Measurements from ENCODE around the gene DCP2. TPM values are rescaled to one million over a fixed set of nuclear protein-coding genes. Genes with fewer than 3 reads are reported as not detected.
A peak's percentile ranks its signal among the peaks of the same experiment; 100 is the strongest.

Gene DCP2
- total RNA-seq, result 100 to 1,000 TPM; 106 to 113 TPM

DNA sequence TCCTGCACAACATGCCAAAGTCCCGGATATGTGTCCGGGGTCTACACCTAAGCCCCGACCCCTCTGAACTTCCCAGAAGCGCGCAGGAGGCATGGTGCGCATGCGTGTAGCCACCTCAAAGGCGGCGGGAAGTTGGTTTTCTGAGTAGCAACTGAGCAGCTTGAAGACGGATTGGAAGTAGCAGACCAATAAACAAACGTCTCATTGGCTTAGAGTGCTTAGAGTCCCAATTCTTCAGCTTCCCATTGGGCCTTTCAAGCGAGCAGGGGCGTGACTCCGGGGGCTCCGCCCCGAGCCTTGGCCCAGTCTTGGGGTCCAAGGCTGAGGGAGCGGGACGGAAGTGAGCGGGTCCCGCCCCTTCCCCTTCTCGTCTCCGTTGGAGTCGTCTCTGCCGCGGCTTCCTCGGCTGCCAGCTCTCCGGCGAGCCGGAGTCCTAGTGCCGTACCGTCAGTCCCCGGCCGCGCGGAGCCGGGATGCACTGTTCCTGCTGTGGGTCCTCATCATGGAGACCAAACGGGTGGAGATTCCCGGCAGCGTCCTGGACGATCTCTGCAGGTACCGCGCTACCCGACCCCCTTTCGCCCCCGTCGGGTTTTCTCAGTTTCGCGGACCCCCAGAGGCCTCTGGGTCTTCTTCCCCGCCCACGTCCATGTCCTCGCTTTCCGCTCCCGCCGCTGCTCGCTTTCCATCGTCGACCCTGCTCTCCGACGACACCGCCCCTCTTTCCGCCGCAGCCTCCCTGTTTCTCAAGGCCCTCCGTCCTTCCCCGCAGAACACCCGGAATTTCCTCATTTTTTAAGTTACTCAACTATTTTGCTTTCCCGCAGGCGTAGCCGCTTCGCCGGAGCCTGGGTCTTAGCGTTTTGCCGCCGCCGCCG is at the start of gene DCP2:
Gene DCP2 (plus strand): TSS at position 367 of the 878 bp plus-strand sequence. CDS start 136 bp downstream, at position 503.
- H3K36me3 Mint-ChIP-seq, result peaks cover 17% of the 10 kb centered on the region
- peak; percentile 97 for ATAC-seq (ENCODE audit: low read depth)
- no peaks in the 10 kb centered on the region for H3K27me3 Mint-ChIP-seq

DNA sequence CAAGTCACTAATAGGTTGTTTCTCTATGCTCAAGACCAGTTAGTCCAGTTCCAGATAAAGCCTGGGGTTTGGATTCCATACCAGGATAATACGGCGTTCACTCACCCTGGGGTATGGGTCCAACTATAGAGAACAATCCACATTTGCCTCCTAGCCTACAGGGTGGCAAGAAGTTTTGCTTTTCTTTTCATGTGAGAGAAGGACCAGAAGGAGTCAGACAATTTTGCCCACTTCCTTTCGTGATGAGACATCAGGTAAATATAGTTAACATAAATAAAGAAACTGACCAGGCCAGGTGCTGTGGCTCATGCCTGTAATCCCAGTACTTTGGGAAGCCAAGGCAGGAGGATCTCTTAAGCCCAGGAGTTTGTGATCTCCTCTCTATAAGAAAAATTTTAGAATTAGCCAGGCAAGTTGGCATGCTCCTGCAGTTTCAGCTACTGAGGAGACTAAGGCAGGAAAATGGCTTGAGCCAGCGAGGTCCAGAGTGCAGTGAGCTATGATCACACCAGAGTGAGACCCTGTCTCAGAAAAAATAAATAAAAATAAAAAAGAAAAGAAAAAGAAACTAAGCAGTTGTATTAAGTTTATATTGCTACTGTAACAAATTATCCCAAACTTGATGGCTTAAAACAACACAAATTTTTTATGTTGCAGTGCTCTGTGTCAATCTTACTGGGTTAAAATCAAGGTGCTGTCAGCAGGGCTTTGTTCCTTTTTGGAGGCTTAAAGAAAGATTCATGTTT is 47.1 kb upstream of the DCP2 start:
- H3K27me3 Mint-ChIP-seq, result no peaks in the 10 kb centered on the region
- peak overlapping the region; percentile 88 for H3K27ac Mint-ChIP-seq
- DNase-seq, result no peak
- POLR2A ChIA-PET, result interaction anchor here (0.8 to 2.7 kb wide), 5 partner anchors 8 to 60 kb away, joined by 3 to 13 read pairs (median 12); partner anchors contain the start of genes DCP2 and REEP5
- peak overlapping the region; percentile 70 for H3K4me3 Mint-ChIP-seq
- peak; percentile 55 for ATAC-seq (ENCODE audit: low read depth)
- H3K4me1 Mint-ChIP-seq, result peaks cover 45% of the 10 kb centered on the region
- H3K9me3 Mint-ChIP-seq, result peaks cover 4% of the 10 kb centered on the region
- H3K36me3 Mint-ChIP-seq, result peaks cover 7% of the 10 kb centered on the region

More for the DNA sequence above, at the start of gene DCP2:
- Mint-ChIP-seq H3K9me3 (no peaks in the 10 kb centered on the region), H3K27ac (peak within 1 kb of the TSS; percentile 95), H3K4me1 (peaks cover 31% of the 10 kb centered on the region), H3K4me3 (peak within 1 kb of the TSS; percentile 96)
- peak; percentile 96 for DNase-seq
- POLR2A ChIA-PET, result interaction anchor here (0.7 to 1.7 kb wide), 27 partner anchors 8 to 815 kb away, joined by 3 to 33 read pairs (median 4); partner anchors contain the start of genes REEP5, SRP19 and YTHDC2

DNA sequence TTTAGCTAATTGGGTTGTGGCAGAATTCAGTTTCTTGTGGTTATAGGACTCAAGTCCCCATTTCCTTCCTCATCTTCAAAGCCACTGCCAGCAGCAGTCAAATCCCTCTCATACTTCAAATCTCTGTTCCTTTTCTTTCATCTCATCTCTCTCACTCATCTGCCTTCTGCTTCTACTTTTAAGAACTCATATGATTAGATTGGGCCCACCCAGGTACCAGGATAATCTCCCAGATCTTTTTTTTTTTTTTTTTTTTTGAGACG is 46.6 kb upstream of the DCP2 start:
- H3K36me3 Mint-ChIP-seq, result peaks cover 7% of the 10 kb centered on the region
- H3K27ac Mint-ChIP-seq, result peak overlapping the region; percentile 88
- no peaks in the 10 kb centered on the region for H3K27me3 Mint-ChIP-seq
- peak; percentile 80 for ATAC-seq (ENCODE audit: low read depth)
- POLR2A ChIA-PET, result interaction anchor here (0.8 to 2.7 kb wide), 5 partner anchors 8 to 60 kb away, joined by 3 to 13 read pairs (median 12); partner anchors contain the start of genes DCP2 and REEP5
- no peak for DNase-seq
- H3K9me3 Mint-ChIP-seq, result peaks cover 7% of the 10 kb centered on the region
- H3K4me3 Mint-ChIP-seq, result peak overlapping the region; percentile 70
- H3K4me1 Mint-ChIP-seq, result peaks cover 46% of the 10 kb centered on the region

DNA sequence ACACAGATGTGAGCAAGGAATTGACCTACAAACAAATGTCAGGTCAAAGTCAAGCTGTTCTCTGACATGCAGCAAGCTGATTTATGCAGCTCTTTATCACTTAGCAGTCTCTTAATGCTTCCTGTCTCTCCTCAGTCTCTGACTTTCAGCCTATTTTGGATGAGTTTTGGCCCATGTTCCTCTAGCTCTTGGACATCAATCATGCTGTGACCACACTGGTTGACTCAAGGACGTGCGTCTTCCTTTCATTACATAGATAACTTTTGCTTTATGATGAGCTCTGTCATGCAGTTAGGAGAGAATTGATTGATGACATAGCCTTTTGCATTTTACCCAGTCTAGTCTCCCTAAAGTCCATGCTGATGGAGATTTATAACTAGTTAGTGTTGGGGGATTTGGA is 45.1 kb upstream of the DCP2 start:
- POLR2A ChIA-PET, result interaction anchor here (0.8 to 2.7 kb wide), 2 partner anchors 10 to 45 kb away, joined by 4 to 12 read pairs; partner anchors contain the start of genes DCP2 and REEP5
- Mint-ChIP-seq H3K27me3 (no peaks in the 10 kb centered on the region), H3K27ac (peak overlapping the region; percentile 65), H3K4me1 (peaks cover 46% of the 10 kb centered on the region), H3K36me3 (peaks cover 7% of the 10 kb centered on the region), H3K4me3 (peak overlapping the region; percentile 14), H3K9me3 (peaks cover 7% of the 10 kb centered on the region)
- DNase-seq (no peak), ATAC-seq (ENCODE audit: low read depth) (no peak)

DNA sequence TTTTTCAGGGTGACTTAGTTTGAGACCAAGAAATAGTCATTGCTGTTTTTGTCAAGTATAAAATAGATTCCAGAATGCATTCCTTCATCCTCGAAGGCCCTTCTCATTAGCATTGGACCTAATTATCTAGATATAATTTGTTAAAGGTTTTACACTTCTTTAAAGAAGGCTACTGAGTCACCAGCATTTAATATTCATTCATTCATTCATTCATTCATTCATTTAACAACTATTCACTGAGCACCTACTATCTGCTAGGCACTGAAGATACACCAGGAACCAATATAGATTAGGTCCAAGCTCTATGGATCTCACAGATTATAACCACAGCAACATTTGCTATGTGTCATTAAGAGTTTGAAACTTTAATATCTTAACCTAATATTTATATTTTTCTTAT is 43.5 kb upstream of the DCP2 start:
- POLR2A ChIA-PET, result interaction anchor here (1.5 kb wide), 1 partner anchor 43 kb away, joined by 6 read pairs; the partner anchor contains the start of gene DCP2
- Mint-ChIP-seq H3K4me3 (no peak overlapping the region), H3K27ac (no peak overlapping the region), H3K4me1 (peaks cover 39% of the 10 kb centered on the region), H3K9me3 (peaks cover 7% of the 10 kb centered on the region), H3K36me3 (peaks cover 3% of the 10 kb centered on the region), H3K27me3 (peaks cover 2% of the 10 kb centered on the region)
- DNase-seq (no peak), ATAC-seq (ENCODE audit: low read depth) (no peak)

DNA sequence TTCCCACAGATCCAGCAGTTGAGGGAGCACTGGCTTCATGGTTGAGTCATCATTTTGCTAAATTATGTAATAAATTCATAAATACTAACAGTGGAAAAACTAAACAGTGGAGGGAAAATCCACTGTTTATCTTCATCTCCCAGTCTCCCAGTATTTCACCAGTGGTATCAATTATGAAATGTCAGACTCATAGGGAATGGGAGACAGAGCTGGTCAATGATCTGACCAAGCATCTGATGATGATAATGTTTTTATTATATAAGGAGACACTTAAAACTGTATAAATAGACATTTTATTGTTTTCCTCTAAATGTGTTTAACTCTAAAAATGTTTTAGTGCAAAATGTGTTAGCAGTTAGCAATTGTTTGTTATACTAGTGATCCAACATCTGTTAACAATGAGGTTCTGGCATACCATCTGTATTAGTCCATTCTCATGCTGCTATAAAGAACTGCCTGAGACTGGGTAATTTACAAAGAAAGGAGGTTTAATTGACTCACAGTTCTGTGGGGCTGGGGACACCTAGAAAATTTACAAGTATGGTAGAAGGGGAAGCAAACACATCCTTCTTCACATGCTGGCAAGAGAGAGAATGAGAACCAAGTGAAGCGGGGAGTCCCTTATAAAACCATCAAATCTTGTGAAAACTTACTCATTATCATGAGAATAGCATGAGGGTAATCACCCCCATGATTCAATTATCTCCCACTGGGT is 42.8 kb upstream of the DCP2 start:
- H3K36me3 Mint-ChIP-seq, result peaks cover 3% of the 10 kb centered on the region
- peaks cover 32% of the 10 kb centered on the region for H3K4me1 Mint-ChIP-seq
- no peak overlapping the region for H3K27ac Mint-ChIP-seq
- H3K4me3 Mint-ChIP-seq, result no peak overlapping the region
- ATAC-seq (ENCODE audit: low read depth) (no peak), DNase-seq (no peak)
- H3K9me3 Mint-ChIP-seq, result peaks cover 7% of the 10 kb centered on the region
- POLR2A ChIA-PET, result interaction anchor here (1.5 to 2.2 kb wide), 2 partner anchors 11 to 43 kb away, joined by 4 to 6 read pairs; partner anchors contain the start of gene DCP2
- peaks cover 2% of the 10 kb centered on the region for H3K27me3 Mint-ChIP-seq

DNA sequence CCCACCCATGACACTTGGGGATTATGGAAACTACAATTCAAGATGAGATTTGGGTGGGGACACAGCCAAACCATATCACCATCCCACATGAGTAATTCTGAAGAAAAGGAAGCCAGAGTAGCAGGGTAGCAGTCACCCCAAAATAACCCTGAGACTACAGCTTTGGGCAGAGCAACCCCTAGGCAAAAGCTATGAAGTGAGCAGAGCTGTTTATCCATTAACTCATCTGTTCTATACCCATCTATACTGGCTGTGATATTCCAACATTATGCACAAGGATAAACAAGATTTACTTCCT is 42.3 kb upstream of the DCP2 start:
- POLR2A ChIA-PET, result interaction anchor here (1.5 to 2.2 kb wide), 2 partner anchors 11 to 42 kb away, joined by 4 to 6 read pairs; partner anchors contain the start of gene DCP2

DNA sequence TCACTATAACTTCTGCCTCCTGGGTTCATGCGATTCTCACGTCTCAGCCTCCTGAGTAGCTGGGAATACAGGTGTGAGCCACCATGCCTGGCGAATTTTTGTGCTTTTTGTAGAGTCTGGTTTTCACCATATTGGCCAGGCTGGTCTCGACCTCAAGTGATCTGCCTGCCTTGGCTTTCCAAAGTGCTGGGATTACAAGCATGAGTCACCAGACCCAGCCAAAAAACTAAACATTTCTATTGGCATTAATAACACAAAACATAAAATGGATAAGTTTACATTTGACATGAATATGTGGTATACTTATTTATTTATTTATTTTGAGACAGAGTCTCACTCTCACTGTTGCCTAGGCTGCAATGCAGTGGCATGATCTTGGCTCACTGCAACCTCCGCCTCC is 40.9 kb upstream of the DCP2 start:
- Mint-ChIP-seq H3K27ac (no peak overlapping the region), H3K27me3 (peaks cover 2% of the 10 kb centered on the region), H3K9me3 (peaks cover 7% of the 10 kb centered on the region), H3K4me1 (peaks cover 20% of the 10 kb centered on the region), H3K4me3 (no peak overlapping the region), H3K36me3 (peaks cover 3% of the 10 kb centered on the region)
- DNase-seq (no peak), ATAC-seq (ENCODE audit: low read depth) (no peak)
- POLR2A ChIA-PET, result interaction anchor here (2.2 kb wide), 1 partner anchor 13 kb away, joined by 4 read pairs; no protein-coding TSS in a partner anchor

More for the DNA sequence above, 42.3 kb upstream of the DCP2 start:
- Mint-ChIP-seq H3K4me3 (no peak overlapping the region), H3K36me3 (peaks cover 3% of the 10 kb centered on the region), H3K27ac (no peak overlapping the region), H3K9me3 (peaks cover 7% of the 10 kb centered on the region), H3K4me1 (peaks cover 28% of the 10 kb centered on the region), H3K27me3 (peaks cover 2% of the 10 kb centered on the region)
- DNase-seq (no peak), ATAC-seq (ENCODE audit: low read depth) (no peak)

DNA sequence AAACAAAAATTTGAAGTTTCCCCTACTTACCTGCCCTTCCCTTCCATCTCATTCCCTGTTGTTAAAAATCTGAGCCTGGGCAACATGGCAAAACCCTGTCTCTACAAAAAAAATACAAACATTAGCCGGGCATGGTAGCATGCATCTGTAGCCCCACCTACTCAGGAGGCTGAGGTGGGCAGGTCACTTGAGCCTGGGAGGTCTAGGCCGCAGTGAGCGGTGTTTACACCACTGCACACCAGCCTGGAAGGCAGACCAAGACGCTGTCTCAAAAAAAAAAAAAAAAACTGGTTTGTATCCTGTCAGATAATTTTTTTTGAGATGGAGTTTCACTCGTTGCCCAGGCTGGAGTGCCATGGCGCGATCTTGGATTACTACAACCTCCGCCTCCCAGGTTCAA is 38.3 kb upstream of the DCP2 start:
- H3K4me3 Mint-ChIP-seq, result no peak overlapping the region
- ATAC-seq (ENCODE audit: low read depth), result no peak
- H3K36me3 Mint-ChIP-seq, result peaks cover 3% of the 10 kb centered on the region
- no peak for DNase-seq
- H3K4me1 Mint-ChIP-seq, result peaks cover 10% of the 10 kb centered on the region
- H3K27ac Mint-ChIP-seq, result no peak overlapping the region
- peaks cover 5% of the 10 kb centered on the region for H3K27me3 Mint-ChIP-seq
- peaks cover 7% of the 10 kb centered on the region for H3K9me3 Mint-ChIP-seq
- POLR2A ChIA-PET, result no interaction called here

DNA sequence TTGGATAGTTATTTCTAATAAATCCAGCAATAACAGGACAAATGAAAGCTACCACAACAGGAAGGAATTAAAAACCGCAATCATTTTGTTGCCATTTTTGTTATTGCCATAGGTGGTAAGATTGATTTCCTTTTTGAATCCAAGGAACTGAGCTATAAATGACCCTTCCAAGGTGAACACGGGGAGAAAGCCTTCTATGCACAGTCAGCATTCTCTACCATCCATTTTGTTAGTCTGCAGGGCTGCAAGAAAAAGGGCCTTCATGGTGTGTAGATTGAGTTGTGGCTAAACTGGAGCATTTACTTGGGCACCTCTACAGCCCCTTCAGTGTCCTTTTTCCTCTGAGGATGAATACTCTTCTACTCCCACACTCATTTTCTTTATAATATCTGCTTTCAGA is 35.9 kb upstream of the DCP2 start:
- ATAC-seq (ENCODE audit: low read depth), result no peak
- Mint-ChIP-seq H3K27ac (no peak overlapping the region), H3K36me3 (no peaks in the 10 kb centered on the region), H3K27me3 (peaks cover 11% of the 10 kb centered on the region), H3K4me1 (peaks cover 2% of the 10 kb centered on the region), H3K4me3 (no peak overlapping the region), H3K9me3 (no peaks in the 10 kb centered on the region)
- no peak for DNase-seq
- POLR2A ChIA-PET, result no interaction called here

DNA sequence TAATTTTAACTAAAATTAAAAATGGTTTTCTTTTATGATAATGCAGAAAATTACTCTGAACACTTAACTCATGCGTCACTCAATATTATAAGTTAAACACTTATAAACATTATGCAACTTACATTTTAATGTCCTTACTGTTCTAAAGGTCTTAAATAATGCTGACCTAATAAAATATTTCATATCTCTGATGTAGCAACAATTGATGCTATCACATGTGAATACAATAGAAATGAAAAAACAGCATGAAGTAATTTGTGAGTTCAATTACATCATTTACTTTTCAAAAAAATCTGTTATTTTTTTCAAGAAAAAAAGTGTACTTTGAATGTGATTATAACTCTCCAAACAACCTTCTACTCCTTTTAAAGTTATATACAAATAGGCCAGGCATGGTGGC is 28.1 kb upstream of the DCP2 start:
- Mint-ChIP-seq H3K36me3 (no peaks in the 10 kb centered on the region), H3K27me3 (peaks cover 24% of the 10 kb centered on the region), H3K27ac (no peak overlapping the region), H3K4me3 (no peak overlapping the region), H3K4me1 (peaks cover 8% of the 10 kb centered on the region), H3K9me3 (no peaks in the 10 kb centered on the region)
- DNase-seq, result no peak
- POLR2A ChIA-PET, result no interaction called here
- no peak for ATAC-seq (ENCODE audit: low read depth)

DNA sequence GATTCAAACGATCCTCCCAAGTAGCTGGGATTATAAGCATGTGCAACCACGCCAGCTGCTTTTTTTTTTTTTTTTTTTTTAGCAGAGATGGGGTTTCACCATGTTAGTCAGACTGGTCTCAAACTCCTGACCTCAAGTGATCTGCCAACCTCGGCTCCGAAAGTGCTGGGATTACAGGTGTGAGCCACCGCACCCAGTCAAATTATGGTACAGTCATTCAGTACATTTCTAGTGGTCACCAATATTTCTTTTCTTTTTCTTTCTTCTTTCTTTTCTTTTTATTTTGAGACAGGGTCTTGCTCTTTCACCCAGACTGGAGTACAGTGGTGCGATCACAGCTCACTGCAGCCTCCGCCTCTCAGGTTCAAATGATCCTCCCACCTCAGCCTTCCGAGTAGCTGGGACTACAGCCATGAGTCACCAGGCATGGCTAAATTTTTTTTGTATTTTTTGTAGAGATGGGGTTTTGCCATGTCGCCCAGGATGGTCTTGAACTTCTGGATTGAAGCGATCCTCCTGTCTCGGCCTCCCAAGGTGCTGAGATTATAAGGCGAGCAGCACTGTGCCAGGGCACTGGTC is 25.4 kb upstream of the DCP2 start:
- Mint-ChIP-seq H3K36me3 (no peaks in the 10 kb centered on the region), H3K4me1 (peaks cover 5% of the 10 kb centered on the region), H3K27ac (no peak overlapping the region), H3K27me3 (peaks cover 17% of the 10 kb centered on the region), H3K4me3 (no peak overlapping the region), H3K9me3 (no peaks in the 10 kb centered on the region)
- POLR2A ChIA-PET, result interaction anchor here (0.7 kb wide), 1 partner anchor 14 kb away, joined by 4 read pairs; no protein-coding TSS in a partner anchor
- ATAC-seq (ENCODE audit: low read depth), result no peak
- DNase-seq, result no peak

DNA sequence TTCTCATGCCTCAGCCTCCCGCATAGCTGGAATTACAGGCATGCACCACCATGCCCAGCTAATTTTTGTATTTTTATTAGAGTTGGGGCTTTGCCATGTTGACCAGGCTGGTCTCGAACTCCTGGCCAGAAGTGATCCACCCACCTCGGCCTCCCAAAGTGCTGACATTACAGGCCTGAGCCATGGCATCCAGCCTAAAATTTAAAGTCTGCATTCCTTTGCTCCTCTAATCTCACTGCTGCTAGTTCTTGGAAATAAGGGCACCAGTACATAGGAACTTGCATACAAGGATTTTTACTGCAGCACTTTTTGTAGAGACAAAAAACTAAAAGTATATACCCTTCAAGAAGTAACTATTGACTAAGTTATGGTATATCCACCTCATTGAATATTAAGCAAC is 20.0 kb upstream of the DCP2 start:
- POLR2A ChIA-PET, result no interaction called here
- Mint-ChIP-seq H3K4me1 (peaks cover 18% of the 10 kb centered on the region), H3K9me3 (no peaks in the 10 kb centered on the region), H3K27ac (no peak overlapping the region), H3K4me3 (no peak overlapping the region), H3K36me3 (no peaks in the 10 kb centered on the region), H3K27me3 (peaks cover 9% of the 10 kb centered on the region)
- no peak for DNase-seq
- no peak for ATAC-seq (ENCODE audit: low read depth)

Measured in activated naive CD8-positive, alpha-beta T cell treated with anti-CD3 and anti-CD28 coated beads, Interleukin-2, amount 10 ng/mL, durations not matched to agents 7 days and 5 days (primary cell).